Right lobe of liver (tissue), 4 donors: ENCODE results near the gene SLC6A3.

Experiments used
- POLR2A ChIP-seq: fragments of 450-650 bp; IDR thresholded peaks from one replicate; pipeline ENCODE4 v1.6.1; 2017; ENCODE audit warnings: antibody characterized with exemption, mild to moderate bottlenecking
- TF ChIP-seq, protein P1 (sequence below), 4 donors: fragments of 200-600 bp in 3 of 4; fragments of 450-650 bp in 1 of 4; IDR thresholded peaks; one replicate each; pipeline versions ENCODE4 v1.5.1 to v1.8.0; 2016 to 2022; ENCODE audit warnings: antibody characterized with exemption in 4 of 4, mild to moderate bottlenecking in 2 of 4
- donor health status: DM: no; HTN: no; CAD: no.
- donor health status: DM: no; HTN: no; CAD: no.
- donor health status: DM: no; HTN: yes; CAD: no.

- TF ChIP-seq, protein P1, sequence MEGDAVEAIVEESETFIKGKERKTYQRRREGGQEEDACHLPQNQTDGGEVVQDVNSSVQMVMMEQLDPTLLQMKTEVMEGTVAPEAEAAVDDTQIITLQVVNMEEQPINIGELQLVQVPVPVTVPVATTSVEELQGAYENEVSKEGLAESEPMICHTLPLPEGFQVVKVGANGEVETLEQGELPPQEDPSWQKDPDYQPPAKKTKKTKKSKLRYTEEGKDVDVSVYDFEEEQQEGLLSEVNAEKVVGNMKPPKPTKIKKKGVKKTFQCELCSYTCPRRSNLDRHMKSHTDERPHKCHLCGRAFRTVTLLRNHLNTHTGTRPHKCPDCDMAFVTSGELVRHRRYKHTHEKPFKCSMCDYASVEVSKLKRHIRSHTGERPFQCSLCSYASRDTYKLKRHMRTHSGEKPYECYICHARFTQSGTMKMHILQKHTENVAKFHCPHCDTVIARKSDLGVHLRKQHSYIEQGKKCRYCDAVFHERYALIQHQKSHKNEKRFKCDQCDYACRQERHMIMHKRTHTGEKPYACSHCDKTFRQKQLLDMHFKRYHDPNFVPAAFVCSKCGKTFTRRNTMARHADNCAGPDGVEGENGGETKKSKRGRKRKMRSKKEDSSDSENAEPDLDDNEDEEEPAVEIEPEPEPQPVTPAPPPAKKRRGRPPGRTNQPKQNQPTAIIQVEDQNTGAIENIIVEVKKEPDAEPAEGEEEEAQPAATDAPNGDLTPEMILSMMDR (IDR thresholded peaks at IDR 0.05): no peak
- no peak for TF ChIP-seq POLR2A
Measured at GRCh38 chr5:1400211-1400855, 44.9 kb downstream of the SLC6A3 start.
